HEK293 (cell line): ENCODE data around the gene TMEM243.
A peak's percentile ranks its signal among the peaks of the same experiment; 100 is the strongest.

Experiments used
- BCL11B ChIP-seq: fragments of 450-650 bp; formaldehyde crosslinking; IDR thresholded peaks from 2 replicates; pipeline ENCODE4 v1.5.1; 2016; ENCODE audit warnings: low read depth, missing biosample characterization, missing genetic modification characterization
- IKZF3 ChIP-seq: fragments of 450-650 bp; IDR thresholded peaks from 2 replicates; pipeline ENCODE4 v1.5.0; 2018; ENCODE audit warnings: missing biosample characterization, mild to moderate bottlenecking, missing genetic modification characterization, moderate library complexity
- KLF1 ChIP-seq: fragments of 450-650 bp; formaldehyde crosslinking; IDR thresholded peaks from 2 replicates; pipeline ENCODE4 v1.5.1; 2016; ENCODE audit warnings: missing biosample characterization, missing genetic modification characterization
- KLF17 ChIP-seq: fragments of 450-650 bp; formaldehyde crosslinking; IDR thresholded peaks from 2 replicates; pipeline ENCODE4 v1.5.1; 2016; ENCODE audit warnings: missing biosample characterization, missing genetic modification characterization
- ZBTB17 ChIP-seq: fragments of 450-650 bp; formaldehyde crosslinking; IDR thresholded peaks from 2 replicates; pipeline ENCODE4 v1.5.1; 2016; ENCODE audit warnings: missing biosample characterization, missing genetic modification characterization
- ZBTB20 ChIP-seq: fragments of 450-650 bp; formaldehyde crosslinking; IDR thresholded peaks from 2 replicates; pipeline ENCODE4 v1.5.1; 2016; ENCODE audit warnings: missing biosample characterization, missing genetic modification characterization
- ZBTB48 ChIP-seq: fragments of 450-650 bp; formaldehyde crosslinking; IDR thresholded peaks from 2 replicates; pipeline ENCODE4 v1.5.1; 2016; ENCODE audit warnings: missing biosample characterization, missing genetic modification characterization
- ZIC2 ChIP-seq: fragments of 450-650 bp; formaldehyde crosslinking; IDR thresholded peaks from 2 replicates; pipeline ENCODE4 v1.5.1; 2016; ENCODE audit warnings: missing biosample characterization, missing genetic modification characterization
- ZNF23 ChIP-seq: fragments of 450-650 bp; formaldehyde crosslinking; IDR thresholded peaks from 2 replicates; pipeline ENCODE4 v1.5.1; 2016; ENCODE audit warnings: missing biosample characterization, missing genetic modification characterization, borderline replicate concordance
- ZNF24 ChIP-seq: fragments of 450-650 bp; formaldehyde crosslinking; IDR thresholded peaks from 2 replicates; pipeline ENCODE4 v1.5.1; 2016; ENCODE audit warnings: missing biosample characterization, missing genetic modification characterization
- ZNF335 ChIP-seq: fragments of 450-650 bp; formaldehyde crosslinking; conservative IDR thresholded peaks from 2 replicates; pipeline ENCODE4 v1.5.1; 2016; ENCODE audit warnings: missing biosample characterization, missing genetic modification characterization
- ZNF433 ChIP-seq: fragments of 450-650 bp; formaldehyde crosslinking; IDR thresholded peaks from 2 replicates; pipeline ENCODE4 v1.5.1; 2016; ENCODE audit warnings: missing biosample characterization, missing genetic modification characterization, low read depth
- ZNF518A ChIP-seq: fragments of 450-650 bp; formaldehyde crosslinking; conservative IDR thresholded peaks from 2 replicates; pipeline ENCODE4 v1.5.1; 2016; ENCODE audit warnings: low read depth, missing biosample characterization, missing genetic modification characterization
- ZNF76 ChIP-seq: fragments of 450-650 bp; formaldehyde crosslinking; IDR thresholded peaks from 2 replicates; pipeline ENCODE4; 2016; ENCODE audit warnings: low read depth, missing biosample characterization, missing genetic modification characterization, borderline replicate concordance
- ZSCAN30 ChIP-seq: fragments of 450-650 bp; IDR thresholded peaks from 2 replicates; pipeline ENCODE4 v1.5.1; 2018; ENCODE audit warnings: missing biosample characterization, mild to moderate bottlenecking, missing genetic modification characterization, moderate library complexity
- TF ChIP-seq, protein P1 (sequence below): fragments of 450-650 bp; formaldehyde crosslinking; IDR thresholded peaks from 2 replicates; pipeline ENCODE4 v1.5.1; 2016; ENCODE audit warnings: missing biosample characterization, missing genetic modification characterization
- TF ChIP-seq, protein P2 (sequence below): fragments of 450-650 bp; formaldehyde crosslinking; IDR thresholded peaks from 2 replicates; pipeline ENCODE4 v1.5.1; 2016; ENCODE audit warnings: missing biosample characterization, missing genetic modification characterization
- TF ChIP-seq, protein P3 (sequence below): fragments of 450-650 bp; formaldehyde crosslinking; IDR thresholded peaks from 2 replicates; pipeline ENCODE4 v1.5.1; 2016; ENCODE audit warnings: missing biosample characterization, missing genetic modification characterization
- TF ChIP-seq, protein P4 (sequence below): fragments of 450-650 bp; formaldehyde crosslinking; conservative IDR thresholded peaks from 2 replicates; pipeline ENCODE4 v1.5.1; 2016; ENCODE audit warnings: low read depth, missing biosample characterization, missing genetic modification characterization
- TF ChIP-seq, protein P5 (sequence below): fragments of 450-650 bp; formaldehyde crosslinking; IDR thresholded peaks from 2 replicates; pipeline ENCODE4 v1.5.1; 2016; ENCODE audit warnings: missing biosample characterization, missing genetic modification characterization

TMEM243 gene

GRCh38 chr7:87152112-87152896 lies 67.2 kb downstream of the TMEM243 start, which contains the start of gene DMTF1 (continued):
- TF ChIP-seq ZNF24 (0 out of 2 replicates have a peak, but pooled peaks have one; percentile 34), ZIC2 (tag by site-specific recombination) (peak; percentile 76), ZNF23 (tag by site-specific recombination) (no peak), KLF17 (tag by site-specific recombination) (peak; percentile 81), ZBTB48 (tag by site-specific recombination) (peak; percentile 66; the same call in 1 of the 2 replicates), ZNF76 (tag by site-specific recombination) (peak; percentile 9; the same call in 1 of the 2 replicates), ZNF335 (peak; percentile 79), IKZF3 (tag by site-specific recombination) (peak; percentile 99), ZBTB17 (tag by site-specific recombination) (peak; percentile 90), ZNF518A (tag by site-specific recombination) (peak; percentile 26; the same call in 1 of the 2 replicates), ZNF433 (tag by site-specific recombination) (no peak), ZSCAN30 (tag by site-specific recombination) (peak; percentile 69), ZBTB20 (tag by site-specific recombination) (peak; percentile 85), KLF1 (no peak), BCL11B (0 out of 2 replicates have a peak, but pooled peaks have one; percentile 43)
- TF ChIP-seq, protein P1, sequence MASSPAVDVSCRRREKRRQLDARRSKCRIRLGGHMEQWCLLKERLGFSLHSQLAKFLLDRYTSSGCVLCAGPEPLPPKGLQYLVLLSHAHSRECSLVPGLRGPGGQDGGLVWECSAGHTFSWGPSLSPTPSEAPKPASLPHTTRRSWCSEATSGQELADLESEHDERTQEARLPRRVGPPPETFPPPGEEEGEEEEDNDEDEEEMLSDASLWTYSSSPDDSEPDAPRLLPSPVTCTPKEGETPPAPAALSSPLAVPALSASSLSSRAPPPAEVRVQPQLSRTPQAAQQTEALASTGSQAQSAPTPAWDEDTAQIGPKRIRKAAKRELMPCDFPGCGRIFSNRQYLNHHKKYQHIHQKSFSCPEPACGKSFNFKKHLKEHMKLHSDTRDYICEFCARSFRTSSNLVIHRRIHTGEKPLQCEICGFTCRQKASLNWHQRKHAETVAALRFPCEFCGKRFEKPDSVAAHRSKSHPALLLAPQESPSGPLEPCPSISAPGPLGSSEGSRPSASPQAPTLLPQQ (tag by site-specific recombination): peak; percentile 54; the same call in 1 of the 2 replicates
- TF ChIP-seq, protein P2, sequence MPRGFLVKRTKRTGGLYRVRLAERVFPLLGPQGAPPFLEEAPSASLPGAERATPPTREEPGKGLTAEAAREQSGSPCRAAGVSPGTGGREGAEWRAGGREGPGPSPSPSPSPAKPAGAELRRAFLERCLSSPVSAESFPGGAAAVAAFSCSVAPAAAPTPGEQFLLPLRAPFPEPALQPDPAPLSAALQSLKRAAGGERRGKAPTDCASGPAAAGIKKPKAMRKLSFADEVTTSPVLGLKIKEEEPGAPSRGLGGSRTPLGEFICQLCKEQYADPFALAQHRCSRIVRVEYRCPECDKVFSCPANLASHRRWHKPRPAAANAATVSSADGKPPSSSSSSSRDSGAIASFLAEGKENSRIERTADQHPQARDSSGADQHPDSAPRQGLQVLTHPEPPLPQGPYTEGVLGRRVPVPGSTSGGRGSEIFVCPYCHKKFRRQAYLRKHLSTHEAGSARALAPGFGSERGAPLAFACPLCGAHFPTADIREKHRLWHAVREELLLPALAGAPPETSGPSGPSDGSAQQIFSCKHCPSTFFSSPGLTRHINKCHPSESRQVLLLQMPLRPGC (tag by site-specific recombination): 0 out of 2 replicates have a peak, but pooled peaks have one; percentile 60
- TF ChIP-seq, protein P3, sequence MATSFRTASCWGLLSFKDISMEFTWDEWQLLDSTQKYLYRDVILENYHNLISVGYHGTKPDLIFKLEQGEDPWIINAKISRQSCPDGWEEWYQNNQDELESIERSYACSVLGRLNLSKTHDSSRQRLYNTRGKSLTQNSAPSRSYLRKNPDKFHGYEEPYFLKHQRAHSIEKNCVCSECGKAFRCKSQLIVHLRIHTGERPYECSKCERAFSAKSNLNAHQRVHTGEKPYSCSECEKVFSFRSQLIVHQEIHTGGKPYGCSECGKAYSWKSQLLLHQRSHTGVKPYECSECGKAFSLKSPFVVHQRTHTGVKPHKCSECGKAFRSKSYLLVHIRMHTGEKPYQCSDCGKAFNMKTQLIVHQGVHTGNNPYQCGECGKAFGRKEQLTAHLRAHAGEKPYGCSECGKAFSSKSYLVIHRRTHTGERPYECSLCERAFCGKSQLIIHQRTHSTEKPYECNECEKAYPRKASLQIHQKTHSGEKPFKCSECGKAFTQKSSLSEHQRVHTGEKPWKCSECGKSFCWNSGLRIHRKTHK (tag by site-specific recombination): no peak
- TF ChIP-seq, protein P4, sequence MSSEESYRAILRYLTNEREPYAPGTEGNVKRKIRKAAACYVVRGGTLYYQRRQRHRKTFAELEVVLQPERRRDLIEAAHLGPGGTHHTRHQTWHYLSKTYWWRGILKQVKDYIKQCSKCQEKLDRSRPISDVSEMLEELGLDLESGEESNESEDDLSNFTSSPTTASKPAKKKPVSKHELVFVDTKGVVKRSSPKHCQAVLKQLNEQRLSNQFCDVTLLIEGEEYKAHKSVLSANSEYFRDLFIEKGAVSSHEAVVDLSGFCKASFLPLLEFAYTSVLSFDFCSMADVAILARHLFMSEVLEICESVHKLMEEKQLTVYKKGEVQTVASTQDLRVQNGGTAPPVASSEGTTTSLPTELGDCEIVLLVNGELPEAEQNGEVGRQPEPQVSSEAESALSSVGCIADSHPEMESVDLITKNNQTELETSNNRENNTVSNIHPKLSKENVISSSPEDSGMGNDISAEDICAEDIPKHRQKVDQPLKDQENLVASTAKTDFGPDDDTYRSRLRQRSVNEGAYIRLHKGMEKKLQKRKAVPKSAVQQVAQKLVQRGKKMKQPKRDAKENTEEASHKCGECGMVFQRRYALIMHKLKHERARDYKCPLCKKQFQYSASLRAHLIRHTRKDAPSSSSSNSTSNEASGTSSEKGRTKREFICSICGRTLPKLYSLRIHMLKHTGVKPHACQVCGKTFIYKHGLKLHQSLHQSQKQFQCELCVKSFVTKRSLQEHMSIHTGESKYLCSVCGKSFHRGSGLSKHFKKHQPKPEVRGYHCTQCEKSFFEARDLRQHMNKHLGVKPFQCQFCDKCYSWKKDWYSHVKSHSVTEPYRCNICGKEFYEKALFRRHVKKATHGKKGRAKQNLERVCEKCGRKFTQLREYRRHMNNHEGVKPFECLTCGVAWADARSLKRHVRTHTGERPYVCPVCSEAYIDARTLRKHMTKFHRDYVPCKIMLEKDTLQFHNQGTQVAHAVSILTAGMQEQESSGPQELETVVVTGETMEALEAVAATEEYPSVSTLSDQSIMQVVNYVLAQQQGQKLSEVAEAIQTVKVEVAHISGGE: peak; percentile 87
- TF ChIP-seq, protein P5, sequence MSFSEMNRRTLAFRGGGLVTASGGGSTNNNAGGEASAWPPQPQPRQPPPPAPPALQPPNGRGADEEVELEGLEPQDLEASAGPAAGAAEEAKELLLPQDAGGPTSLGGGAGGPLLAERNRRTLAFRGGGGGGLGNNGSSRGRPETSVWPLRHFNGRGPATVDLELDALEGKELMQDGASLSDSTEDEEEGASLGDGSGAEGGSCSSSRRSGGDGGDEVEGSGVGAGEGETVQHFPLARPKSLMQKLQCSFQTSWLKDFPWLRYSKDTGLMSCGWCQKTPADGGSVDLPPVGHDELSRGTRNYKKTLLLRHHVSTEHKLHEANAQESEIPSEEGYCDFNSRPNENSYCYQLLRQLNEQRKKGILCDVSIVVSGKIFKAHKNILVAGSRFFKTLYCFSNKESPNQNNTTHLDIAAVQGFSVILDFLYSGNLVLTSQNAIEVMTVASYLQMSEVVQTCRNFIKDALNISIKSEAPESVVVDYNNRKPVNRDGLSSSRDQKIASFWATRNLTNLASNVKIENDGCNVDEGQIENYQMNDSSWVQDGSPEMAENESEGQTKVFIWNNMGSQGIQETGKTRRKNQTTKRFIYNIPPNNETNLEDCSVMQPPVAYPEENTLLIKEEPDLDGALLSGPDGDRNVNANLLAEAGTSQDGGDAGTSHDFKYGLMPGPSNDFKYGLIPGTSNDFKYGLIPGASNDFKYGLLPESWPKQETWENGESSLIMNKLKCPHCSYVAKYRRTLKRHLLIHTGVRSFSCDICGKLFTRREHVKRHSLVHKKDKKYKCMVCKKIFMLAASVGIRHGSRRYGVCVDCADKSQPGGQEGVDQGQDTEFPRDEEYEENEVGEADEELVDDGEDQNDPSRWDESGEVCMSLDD (tag by site-specific recombination): 0 out of 2 replicates have a peak, but pooled peaks have one; percentile 36
